Measurements from ENCODE around the gene SCN3B. TPM values are rescaled to one million over a fixed set of nuclear protein-coding genes. Genes with fewer than 3 reads are reported as not detected.

SCN3B gene
- total and polyA plus RNA-seq, 9 of the 15 experiments (the other 6 are each of a cell fraction or from before 2014, with no cell fraction given) = 0.01 to 0.15 (median 0.04) TPM; not detected in 6

DNA sequence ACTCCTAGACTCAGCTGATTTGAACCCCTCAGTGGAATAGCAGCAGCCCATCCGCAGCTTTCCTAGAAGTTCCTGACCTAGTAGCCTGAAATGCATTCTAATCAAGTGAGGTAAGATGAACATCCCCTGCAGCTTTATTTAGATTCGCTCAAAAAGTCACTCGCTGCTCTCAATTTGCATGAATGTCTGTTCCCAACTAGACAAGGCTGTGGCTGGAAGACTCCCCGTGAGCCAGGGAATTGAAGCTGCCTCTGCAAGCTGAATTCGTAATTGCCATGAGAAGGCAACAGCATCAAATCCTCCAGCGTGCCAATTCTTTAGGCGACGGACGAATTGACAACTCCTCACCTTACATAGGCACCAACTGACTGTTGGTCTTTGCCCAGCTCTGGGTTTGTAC is 17.1 kb upstream of the SCN3B start:
- in situ Hi-C loops (cut with MboI) (no loop called here), intact Hi-C loops (cut with micrococcal nuclease) (no loop called here)
- H3K27me3 ChIP-seq (ENCODE audit: control insufficient read depth in 2 of 2, insufficient read depth in 2 of 2, low read length in 2 of 2) = peaks cover 0 to 5% of the 10 kb centered on the region in 2 experiments; a peak in 2 of 5 replicates
- no peak overlapping the region for H3K9ac ChIP-seq (ENCODE audit: insufficient read depth in 1 of 2, low read depth in 2 of 2, low read length in 2 of 2)
- ChIA-PET POLR2A (no interaction called here), CTCF (ENCODE audit: low intra/inter-chr PET ratio) (no interaction called here)
- TF ChIP-seq RBM34 (IDR thresholded peaks at IDR 0.05; ENCODE audit: borderline replicate concordance, insufficient read depth, low read length) (no peak), IRF9 (tag; IDR thresholded peaks at IDR 0.05) (no peak), SREBF1 (IDR thresholded peaks at IDR 0.05; ENCODE audit: borderline replicate concordance, low read depth, low read length) (no peak), KAT8 (IDR thresholded peaks at IDR 0.05; ENCODE audit: low read depth) (no peak), U2AF1 (optimal IDR thresholded peaks at IDR 0.05; ENCODE audit: low read depth, low read length) (no peak), CBX5 (IDR thresholded peaks at IDR 0.05; ENCODE audit: borderline replicate concordance, low read depth) (no peak), ZNF584 (CRISPR knock-in tag; IDR thresholded peaks at IDR 0.05; ENCODE audit: low read depth) (no peak), CBX3 (IDR thresholded peaks at IDR 0.05; ENCODE audit: borderline replicate concordance in 1 of 2, low read length in 2 of 2) (no peak), ZNF184 (CRISPR knock-in tag; IDR thresholded peaks at IDR 0.05) (no peak), STAT5A (IDR thresholded peaks at IDR 0.05; ENCODE audit: borderline replicate concordance, low read length) (no peak), PML (IDR thresholded peaks at IDR 0.05; ENCODE audit: low read length) (no peak), PCBP1 (IDR thresholded peaks at IDR 0.05; ENCODE audit: low read depth, low read length, poor library complexity, severe bottlenecking) (no peak), BRD4 (IDR thresholded peaks at IDR 0.05) (no peak), HMGXB4 (CRISPR knock-in tag; IDR thresholded peaks at IDR 0.05) (no peak)
- TF ChIP-seq, protein P1, sequence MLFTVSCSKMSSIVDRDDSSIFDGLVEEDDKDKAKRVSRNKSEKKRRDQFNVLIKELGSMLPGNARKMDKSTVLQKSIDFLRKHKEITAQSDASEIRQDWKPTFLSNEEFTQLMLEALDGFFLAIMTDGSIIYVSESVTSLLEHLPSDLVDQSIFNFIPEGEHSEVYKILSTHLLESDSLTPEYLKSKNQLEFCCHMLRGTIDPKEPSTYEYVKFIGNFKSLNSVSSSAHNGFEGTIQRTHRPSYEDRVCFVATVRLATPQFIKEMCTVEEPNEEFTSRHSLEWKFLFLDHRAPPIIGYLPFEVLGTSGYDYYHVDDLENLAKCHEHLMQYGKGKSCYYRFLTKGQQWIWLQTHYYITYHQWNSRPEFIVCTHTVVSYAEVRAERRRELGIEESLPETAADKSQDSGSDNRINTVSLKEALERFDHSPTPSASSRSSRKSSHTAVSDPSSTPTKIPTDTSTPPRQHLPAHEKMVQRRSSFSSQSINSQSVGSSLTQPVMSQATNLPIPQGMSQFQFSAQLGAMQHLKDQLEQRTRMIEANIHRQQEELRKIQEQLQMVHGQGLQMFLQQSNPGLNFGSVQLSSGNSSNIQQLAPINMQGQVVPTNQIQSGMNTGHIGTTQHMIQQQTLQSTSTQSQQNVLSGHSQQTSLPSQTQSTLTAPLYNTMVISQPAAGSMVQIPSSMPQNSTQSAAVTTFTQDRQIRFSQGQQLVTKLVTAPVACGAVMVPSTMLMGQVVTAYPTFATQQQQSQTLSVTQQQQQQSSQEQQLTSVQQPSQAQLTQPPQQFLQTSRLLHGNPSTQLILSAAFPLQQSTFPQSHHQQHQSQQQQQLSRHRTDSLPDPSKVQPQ (CRISPR knock-in tag; IDR thresholded peaks at IDR 0.05; ENCODE audit: borderline replicate concordance) = no peak
- TF ChIP-seq, protein P2, sequence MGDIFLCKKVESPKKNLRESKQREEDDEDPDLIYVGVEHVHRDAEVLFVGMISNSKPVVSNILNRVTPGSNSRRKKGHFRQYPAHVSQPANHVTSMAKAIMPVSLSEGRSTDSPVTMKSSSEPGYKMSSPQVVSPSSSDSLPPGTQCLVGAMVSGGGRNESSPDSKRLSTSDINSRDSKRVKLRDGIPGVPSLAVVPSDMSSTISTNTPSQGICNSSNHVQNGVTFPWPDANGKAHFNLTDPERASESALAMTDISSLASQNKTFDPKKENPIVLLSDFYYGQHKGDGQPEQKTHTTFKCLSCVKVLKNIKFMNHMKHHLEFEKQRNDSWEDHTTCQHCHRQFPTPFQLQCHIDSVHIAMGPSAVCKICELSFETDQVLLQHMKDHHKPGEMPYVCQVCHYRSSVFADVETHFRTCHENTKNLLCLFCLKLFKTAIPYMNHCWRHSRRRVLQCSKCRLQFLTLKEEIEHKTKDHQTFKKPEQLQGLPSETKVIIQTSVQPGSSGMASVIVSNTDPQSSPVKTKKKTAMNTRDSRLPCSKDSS (IDR thresholded peaks at IDR 0.05; ENCODE audit: low read depth, partially characterized antibody) = no peak
- H3K4me2 ChIP-seq (ENCODE audit: insufficient read depth, low read length) = no peak overlapping the region
- H3K4me1 ChIP-seq (replicated peaks in 1 of 2; ENCODE audit: control insufficient read depth in 2 of 2, insufficient read depth in 2 of 2, low read length in 2 of 2) = no peaks in the 10 kb centered on the region
- H3K79me2 ChIP-seq (ENCODE audit: control insufficient read depth, insufficient read depth, low read length) = no peaks in the 10 kb centered on the region
- ATAC-seq (no peak), DNase-seq (ENCODE audit: extremely low read depth in 1 of 4, low spot score in 3 of 4) (no peak), FAIRE-seq (no peak)
- 0% methylated on average over 9 of the region's 9 CpGs for WGBS (ENCODE audit: insufficient coverage, low coverage, missing lambda C conversion rate)
- H3K36me3 ChIP-seq (ENCODE audit: control insufficient read depth, insufficient read depth, low read length) = no peaks in the 10 kb centered on the region
- no TSS peak for BruUV-seq (replicated peaks)
- no peaks in the 10 kb centered on the region for H4K20me1 ChIP-seq (replicated peaks; ENCODE audit: control insufficient read depth, insufficient read depth, low read length)
- H3K9me3 ChIP-seq (replicated peaks; ENCODE audit: control insufficient read depth, insufficient read depth, low read depth, low read length) = no peaks in the 10 kb centered on the region; the same call in 1 of the 2 replicates
- no peak overlapping the region for H3K27ac ChIP-seq (ENCODE audit: extremely low read depth, low read depth, low read length)
- no peaks in the 10 kb centered on the region for H3K9me1 ChIP-seq (ENCODE audit: control insufficient read depth, insufficient read depth, low read length)
- H2AFZ ChIP-seq (ENCODE audit: low read depth, low read length) = no peak overlapping the region
- no peak overlapping the region for H3K4me3 ChIP-seq
